Stimulated activated CD4-positive, alpha-beta T cell treated with anti-CD3 and anti-CD28 coated beads, Interleukin-15, amount 100 ng/mL, for 48 hours (primary cell): ENCODE data around the gene TRIO.
"Not testable (repeated sequence)": the region's sequence is repeated elsewhere in the genome, so short reads cannot be mapped to it uniquely, and the experiment has no call there.

Source experiments
- DNase-seq, 2 donors: peaks; one replicate each; pipeline ENCODE4 v3.0.0-alpha.2; 2020; ENCODE audit warnings: low read depth in 2 of 2

Gene TRIO

DNA sequence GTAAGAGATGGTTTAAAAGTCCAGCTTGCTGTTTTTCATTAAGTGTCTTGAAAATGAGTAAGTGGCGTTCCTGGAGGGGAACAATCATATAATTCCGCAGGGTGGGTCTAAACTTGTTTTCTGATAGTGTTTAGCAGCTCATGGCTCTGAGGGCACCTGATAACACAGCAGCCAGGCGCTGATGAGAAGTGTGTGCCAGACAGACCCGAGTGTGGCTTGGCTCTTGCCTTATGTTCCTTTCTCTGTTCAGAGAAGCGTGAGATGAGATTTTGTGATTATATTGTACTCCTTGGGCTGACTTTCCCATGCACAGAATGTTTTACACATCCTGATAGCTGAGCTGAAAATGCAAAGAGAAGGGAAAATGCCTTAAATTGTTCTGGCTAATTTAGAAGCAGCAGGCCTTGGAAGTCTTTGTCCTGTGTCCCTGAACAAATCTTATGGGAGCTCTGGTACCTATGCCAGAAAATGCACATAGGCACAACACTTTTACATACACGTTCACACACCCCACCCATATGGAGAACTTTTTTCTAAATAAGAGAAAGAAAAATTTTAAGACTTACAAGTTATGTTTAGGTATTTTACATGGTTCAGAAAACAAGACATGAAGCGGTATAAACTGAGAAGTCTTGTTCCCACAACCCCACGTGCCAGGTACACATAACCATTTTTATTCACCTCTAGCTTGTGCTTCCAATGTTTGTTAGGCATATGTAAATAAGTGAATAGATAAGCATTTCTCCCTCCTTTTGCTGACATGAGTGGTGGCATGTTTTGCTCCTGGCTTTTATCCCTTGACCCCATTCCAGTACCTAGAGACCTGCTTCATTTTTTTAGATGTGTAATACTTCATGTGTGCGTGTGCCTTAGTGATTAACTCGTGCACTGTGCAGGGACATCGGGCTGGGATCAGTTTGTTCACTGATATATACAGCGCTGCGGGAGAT is 286.2 kb downstream of the TRIO start:
- no peak for DNase-seq

DNA sequence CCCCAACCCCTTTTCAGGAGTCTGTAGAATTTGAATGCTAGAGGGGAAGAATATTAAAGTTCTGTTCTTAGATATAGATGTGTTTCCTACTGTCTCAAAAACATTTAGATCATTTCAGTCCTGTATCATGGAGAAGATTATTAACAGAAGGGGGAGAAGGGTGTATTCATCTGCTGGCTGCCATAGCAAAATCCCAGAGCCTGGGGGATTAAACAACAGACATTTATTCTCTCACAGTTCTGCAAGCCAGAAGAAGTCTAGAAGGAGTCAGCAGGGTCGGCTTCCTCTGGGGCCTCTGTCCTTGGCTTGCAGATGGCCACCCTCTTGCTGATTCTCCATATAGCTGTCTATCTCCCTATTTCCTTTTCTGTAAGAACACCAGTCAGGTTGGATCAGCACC is 288.4 kb downstream of the TRIO start:
- DNase-seq: no peak

DNA sequence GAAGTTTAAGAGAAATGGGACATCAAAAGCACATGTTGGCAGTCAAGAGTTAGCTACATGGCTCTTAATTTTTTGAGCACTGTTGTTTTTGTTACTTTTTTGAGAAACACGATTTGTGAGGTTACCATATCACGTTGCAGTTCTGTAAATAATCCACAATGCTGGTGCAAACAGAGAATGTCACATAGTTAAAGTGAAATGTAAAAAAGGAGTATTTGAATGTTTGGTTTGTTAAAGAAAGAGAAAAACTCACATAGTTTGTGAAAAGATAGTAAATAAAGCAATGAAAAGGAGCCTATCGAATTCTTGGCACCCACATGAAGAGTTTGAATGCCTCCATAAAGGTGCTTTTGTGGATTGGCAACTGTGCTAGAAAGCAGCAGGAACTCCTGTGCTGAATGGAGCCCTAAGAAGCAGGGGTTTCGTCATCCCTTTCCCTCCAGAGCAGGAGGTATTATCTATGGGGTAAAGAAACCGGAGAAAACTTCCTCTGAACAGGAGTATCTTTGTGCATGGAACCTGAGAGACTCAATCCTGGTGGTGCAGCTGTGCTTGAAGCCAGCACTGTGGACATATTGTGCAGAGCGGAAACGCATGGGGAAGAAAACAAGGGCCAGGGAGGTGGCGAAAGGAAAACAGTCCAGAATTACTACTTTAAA is 289.9 kb downstream of the TRIO start:
- DNase-seq: no peak

DNA sequence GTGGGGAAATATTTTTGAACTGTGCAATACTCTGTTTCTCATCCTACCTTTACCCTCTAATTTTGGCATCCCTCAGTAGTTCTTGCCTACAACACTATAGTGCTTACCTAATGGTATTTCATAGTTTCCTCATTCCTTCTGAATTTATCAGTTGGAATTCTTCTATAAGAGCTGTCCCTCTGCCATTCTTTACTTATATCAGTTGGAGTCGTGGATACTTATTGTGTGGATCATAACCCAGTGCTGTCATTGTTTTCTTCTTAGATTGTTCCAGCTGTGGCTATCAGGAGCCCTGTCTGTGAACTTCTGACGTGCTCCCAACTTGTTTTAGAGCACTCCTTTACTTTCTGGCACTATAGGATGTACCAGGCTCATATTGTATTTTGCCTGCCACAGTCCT is 292.3 kb downstream of the TRIO start:
- DNase-seq: no peak

DNA sequence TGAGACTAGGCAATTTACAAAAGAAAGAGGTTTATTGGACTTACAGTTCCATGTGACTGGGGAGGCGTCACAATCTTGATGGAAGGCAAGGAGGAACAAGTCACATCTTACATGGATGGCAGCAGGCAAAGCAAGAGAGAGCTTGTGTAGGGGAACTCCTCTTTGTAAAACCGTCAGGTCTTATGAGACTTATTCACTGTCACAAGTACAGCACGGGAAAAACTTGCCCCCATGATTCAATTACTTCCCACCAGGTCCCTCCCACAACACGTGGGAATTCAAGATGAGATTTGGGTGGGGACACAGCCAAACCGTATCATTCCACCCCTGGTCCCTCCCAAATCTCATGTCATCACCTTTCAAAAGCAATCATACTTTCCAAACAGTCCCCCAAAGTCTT is 293.0 kb downstream of the TRIO start:
- not testable (repeated sequence) for DNase-seq

DNA sequence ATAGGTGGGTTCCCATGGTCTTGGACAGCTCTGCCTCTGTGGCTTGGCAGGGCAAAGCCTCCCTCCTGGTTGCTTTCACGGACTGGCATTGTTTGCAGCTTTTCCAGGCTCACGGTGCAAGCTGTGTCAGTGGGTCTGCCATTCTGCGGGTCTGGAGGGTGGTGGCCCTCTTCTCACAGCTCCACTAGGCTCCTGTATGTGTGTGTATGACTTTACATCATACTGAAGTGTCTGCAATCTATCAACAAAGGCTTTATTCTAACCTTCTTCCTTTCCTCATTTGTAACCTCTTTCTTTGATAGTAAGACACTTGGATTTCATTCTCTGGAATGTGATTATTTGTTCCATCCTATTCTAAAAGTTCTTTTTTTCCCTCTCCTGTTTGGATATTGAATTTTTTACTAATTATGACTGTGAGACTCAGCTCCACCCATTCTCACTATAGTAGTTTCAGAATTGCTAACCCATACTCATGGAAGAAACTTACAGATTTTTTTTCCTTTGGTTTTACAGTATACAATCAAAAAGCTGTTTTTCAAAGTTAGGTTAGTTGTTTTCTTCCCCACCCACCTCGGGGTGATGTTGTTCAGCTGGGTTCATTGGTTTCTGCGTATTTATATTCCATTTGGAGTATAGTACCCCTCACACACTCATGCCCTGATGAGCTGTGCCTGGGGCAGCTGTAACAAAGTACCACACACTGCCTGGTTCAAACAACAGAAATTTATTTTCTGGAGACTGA is 293.8 kb downstream of the TRIO start:
- no peak for DNase-seq

DNA sequence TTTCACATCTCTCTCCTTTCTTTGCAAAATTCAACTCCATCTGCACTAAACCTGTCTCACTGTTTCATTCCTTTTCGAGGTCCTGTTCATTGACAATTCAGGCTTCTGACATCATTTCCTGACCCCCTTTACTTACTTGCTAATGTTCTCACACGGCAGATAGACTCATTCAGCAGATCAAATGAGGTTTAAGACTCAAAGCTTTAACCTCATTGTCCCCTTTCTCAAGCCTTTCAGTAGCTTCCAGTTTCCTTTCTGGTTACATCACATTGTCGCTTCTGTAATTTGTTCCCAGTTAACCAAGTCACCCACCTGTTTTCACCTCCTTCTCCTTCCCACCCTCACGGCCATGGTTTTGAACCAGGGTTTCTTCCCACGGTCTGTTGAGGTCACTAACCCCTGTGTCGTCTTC is 295.1 kb downstream of the TRIO start:
- no peak for DNase-seq

DNA sequence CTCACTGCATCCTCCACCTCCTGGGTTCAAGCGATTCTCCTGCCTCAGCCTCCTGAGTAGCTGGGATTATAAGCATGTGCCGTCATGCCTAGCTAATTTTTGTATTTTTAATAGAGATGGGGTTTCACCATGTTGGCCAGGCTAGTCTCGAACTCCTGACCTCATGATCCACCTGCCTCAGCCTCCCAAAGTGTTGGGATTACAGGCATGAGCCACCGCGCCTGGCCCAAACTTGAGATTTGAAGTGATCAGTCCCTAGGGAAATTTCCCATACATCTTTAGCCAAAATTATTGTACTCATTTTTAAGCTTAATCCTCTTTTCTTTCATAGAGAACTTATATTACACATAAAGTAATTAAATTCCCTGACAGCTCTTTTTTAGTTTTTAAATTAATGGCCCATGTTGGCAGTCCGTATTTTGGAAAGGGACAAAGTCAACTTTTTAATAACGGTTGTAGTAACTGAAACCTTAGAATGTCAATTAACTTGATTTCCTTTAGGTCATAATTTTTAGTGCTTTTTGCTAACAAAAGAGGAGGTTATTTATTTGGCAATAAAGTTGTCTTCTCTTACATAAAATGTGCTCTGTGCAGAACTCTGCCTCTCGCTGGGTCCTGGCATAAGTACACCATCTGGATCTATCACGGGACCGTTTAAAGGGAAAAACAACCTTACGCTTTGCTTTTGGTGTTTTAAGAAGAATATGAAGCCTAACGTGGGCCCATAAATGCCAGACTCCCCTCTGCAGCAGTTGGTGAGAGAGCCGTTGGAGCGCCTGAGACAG is 296.1 kb downstream of the TRIO start:
- DNase-seq: no peak

DNA sequence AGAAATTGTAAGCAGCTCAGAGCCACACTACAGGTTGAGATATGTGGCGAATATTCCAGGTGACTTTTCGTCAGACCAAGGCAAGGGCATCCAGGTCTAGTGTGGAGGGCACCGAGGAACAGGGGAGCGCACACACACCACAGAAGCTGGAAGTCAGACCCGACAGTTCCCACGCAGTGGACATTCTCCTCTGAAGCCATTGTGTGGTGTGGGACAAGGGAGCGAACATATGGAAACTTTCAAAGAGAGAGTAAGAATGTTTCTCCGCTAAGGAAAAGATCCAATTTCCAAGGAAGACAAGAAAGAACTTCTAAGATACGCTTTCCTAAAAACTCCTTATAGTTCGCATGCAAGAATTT is 297.1 kb downstream of the TRIO start:
- DNase-seq: no peak

DNA sequence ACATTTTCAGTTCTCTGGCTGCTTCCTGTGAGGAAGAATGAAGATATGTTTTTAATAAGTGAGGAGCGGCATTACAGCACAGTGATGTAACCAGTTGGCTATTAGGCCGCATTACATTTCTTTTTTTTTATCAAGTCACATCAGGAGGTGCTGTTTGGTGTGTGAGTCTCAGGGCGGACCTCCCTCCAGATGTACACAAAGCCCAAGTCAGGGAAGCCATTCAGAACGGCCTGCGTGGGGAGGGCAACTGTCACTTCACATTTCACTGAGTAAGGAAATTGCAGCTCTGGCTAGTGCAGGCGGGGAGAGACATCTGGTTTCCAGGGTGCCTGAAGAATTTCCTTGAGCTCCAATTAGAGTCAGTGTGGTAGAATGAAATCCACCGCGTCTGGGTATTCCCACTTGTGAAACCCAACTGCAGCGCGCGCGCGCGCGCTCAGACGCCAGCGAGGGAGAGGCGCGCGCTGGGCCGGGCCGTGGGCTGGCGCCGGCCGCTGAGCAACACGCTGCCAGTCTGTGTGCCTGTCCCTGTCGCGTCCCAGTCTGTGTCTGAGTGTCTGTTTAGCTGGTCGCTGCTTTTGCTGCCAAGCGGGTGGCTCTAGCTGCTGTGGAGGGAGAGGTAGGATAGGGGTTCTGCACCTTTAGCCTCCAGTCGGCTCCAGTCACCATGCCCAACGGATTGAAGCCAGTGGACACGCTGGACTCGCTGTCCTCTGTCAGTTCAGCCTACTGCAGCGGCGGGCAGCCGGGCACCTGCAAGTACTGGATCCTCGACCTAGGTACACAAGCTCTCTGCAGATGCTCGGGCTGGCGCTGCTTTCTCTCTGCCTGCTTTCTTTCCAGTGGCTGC is 297.7 kb downstream of the TRIO start:
- DNase-seq: no peak

DNA sequence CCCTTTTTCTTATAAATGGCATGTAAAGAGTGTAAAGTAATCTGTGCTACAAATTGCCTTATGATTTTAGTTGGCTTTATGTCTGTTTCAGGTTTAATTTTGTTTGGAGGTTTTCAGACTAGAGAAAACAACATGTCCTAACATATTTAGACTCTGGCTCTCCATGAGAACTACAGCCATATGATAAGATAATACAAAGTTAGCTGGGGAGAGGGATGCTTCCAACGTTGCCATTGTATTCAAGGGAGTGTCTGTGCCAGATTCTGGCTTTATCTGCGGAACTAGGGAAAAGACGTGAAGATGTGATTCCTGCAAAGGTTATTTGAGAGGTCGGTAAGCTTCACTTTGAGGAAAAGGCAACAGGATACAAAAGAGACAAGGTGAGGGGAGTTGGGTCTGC is 298.5 kb downstream of the TRIO start:
- DNase-seq: no peak

DNA sequence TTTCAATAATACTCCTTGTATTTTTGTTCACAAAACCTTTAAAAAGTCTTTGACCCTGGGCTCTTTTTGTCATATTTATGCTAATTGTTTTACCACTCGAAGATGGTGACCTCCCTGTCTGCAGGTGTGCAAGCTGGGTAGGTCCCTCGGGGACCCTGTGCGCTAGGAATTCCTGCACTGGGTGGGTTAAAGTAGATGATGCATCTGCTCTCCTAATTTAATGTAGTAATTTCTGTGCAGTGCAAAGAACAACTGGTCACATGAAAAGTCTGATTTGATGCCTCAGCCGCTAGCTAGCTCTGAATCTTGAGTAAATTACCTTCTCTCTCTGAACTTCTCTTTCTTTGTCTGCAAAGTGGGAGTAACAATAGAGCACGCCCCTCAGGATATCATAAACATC is 299.4 kb downstream of the TRIO start:
- DNase-seq: no peak

DNA sequence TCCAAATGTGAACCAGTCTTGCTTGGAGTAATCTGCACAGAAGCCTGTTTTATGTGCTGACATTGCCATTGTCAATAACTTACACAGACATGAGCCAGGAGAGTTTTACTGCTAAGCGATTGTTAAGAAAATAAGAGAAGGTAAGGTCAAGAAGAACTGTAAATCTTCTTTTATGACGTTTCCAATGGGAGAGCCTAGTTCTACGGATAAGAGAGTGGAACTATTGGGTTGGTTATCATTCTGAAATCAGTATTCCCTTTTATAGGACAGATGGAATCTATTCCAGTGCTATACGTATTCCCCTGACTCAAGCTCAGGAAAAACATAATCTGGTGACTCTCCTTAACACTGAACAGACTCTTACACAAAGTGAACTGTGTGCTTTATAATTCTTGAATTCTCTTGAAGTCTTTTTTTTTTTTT is 300.5 kb downstream of the TRIO start:
- DNase-seq: no peak

DNA sequence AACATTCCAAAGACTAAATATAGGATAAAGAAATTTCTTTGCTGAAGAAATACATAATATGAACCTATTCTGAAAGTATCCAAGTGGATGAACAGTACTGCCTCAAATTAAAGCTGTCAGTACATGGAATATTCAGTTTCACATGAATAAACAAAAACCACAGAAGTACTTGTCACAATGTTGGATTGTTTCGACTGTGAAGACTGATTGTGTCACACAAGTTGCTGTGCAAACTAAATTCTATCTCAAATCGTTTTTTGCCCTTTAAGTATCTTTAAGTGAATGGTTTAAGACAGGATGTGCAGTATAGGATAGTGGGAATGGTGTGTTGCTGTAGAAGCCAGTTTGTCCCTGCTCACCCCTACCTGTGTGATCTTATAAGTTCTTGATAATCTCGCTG is 301.0 kb downstream of the TRIO start:
- DNase-seq: no peak

DNA sequence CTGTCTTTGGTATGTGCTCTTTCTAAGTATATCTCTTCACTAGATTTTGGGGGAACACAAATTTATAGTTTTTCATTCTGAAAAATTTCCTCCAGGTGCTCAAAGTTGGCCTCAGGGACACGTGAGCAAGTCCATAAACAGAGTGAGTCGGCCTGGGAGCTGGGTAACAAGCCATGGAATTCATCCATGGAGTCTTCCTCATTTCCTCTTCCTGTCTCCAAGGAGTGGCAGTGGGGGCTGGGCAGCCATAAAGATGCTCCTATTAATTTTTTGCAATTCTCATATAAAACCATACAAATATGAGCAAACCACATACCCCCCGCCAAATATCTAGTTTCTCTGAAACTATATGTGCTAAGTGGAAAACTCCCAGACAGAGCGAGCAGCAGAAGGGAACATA is 301.9 kb downstream of the TRIO start:
- DNase-seq: no peak

DNA sequence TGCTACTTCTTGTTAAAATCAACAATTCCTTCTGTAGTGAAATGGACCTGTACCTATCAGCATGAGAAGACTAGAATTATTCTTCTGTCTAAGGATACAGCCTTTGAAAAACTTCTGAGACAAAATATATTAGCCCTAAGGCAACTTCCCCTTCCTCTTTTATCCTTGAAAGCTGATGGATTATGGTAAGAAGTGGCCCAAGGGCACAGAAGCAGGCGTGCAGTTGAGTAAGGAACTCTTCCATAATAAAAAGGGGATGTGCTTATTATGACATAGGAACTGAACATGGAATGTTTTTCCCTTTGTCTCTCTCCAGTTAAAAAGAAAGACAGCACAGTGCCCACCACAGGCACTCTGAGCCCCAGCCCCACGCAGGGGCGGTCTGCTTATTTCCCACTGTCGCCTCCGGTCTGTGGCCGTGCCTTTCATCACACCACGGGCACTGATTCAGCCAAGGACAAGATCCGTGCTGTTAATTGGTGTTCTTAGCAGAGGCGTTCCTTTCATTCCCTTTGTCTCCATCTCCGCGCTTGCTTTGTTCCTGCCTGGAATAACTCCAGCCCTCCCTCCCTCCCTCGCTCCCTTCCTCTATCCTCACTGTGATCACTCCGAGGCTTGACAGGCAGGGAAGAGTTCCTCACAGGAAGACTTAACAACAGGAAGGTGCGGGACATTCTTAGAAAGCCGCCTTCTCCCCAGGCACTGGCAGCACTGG is 302.6 kb downstream of the TRIO start:
- no peak for DNase-seq

DNA sequence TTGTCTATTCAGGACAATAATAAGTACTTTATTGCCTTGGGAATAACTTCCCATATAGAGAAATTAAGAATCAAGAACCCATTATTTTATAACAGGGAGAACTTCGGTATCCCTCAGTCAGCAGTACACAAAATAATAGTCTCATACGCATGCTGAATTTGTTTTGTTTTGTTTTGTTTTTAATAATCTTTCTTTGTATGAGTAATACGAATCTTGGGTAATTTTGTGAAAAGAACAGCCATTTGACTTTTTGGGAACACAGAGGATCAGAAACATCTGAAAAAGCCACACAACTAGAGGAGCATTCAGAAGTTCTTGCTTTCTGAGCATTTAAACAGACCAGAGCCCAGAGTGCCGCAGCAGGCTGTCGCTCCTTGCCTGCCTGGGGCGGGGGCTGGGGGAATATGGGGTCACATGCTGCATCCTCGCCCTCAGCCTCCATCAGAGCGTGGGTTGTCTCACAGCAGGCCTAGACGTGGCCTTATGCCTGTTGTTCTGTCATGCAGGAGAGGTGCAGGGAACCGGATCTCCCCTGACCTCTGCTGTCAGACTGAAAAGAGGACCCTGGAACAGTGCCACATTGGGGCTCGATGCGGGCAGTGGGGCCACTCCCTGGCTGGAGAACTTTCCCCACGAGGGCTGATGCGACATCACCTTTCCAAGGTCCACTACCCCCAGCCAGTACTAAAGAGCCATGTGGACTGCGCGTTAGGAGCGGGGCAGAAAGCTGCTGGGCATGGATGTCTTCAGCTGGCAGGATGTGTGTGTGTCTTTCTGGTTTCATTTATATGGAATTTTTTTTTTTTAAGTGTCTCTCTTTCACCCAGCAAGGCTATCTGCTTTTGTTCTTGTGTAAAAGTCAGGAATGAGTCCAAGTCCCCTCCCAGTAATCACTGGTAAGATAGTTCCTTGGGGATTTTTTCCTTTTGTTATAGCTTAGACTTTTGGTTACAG is 305.1 kb downstream of the TRIO start:
- DNase-seq: no peak

DNA sequence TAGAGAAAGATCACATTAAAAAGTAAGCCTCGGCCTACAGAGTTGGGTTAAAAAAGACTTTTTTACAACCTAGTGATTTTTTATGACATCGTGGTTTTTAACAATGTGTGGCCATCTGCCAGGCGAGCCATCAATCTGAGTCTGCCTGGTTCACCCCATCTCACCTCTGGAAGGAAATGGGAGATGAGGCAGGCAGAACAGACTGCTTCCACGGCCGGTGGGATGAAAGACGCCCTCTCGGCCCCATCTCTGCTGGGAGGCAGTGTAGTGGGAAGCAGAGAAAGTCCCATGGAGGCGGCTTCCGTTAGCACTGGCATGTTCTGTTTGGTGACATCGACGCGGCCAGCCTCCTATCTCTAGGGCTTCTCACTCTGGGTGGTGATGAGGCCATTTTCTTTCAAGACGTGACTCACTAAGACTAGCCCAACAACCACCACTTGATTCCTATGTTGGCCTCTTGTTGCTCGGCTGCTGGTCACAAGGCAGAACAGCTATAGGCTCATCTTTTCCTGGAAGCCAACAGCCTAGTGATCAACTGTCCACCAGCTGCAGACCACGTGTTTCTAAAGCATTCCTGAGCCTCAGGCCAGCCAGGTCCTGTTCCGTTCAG is 306.0 kb downstream of the TRIO start:
- no peak for DNase-seq
